CD4-positive, alpha-beta T cell treated with Interleukin-15 for 4 hours (primary cell): ENCODE data around the gene FARP1.

ENCODE experiments used
- DNase-seq: peaks from one replicate; pipeline ENCODE4 v3.0.0-alpha.2; 2020; ENCODE audit warnings: low spot score

FARP1 gene

GRCh38 chr13:98459721-98460370, 317.0 kb downstream of the FARP1 start:
- no peak for DNase-seq

GRCh38 chr13:98460516-98460915, 317.6 kb downstream of the FARP1 start:
- DNase-seq = no peak

- no peak for DNase-seq
Measured at GRCh38 chr13:98461486-98462240, 318.8 kb downstream of the FARP1 start.

- no peak for DNase-seq
Measured at GRCh38 chr13:98462241-98462882, 319.5 kb downstream of the FARP1 start.

GRCh38 chr13:98462946-98463345, 320.1 kb downstream of the FARP1 start:
- no peak for DNase-seq

GRCh38 chr13:98466634-98467236, 323.8 kb downstream of the FARP1 start:
- DNase-seq = peak; percentile 49

- DNase-seq = no peak
Measured at GRCh38 chr13:98467263-98467985, 324.5 kb downstream of the FARP1 start.

GRCh38 chr13:98468361-98468760, 325.5 kb downstream of the FARP1 start:
- no peak for DNase-seq

- DNase-seq = no peak
Measured at GRCh38 chr13:98468929-98469328, 326.0 kb downstream of the FARP1 start.

GRCh38 chr13:98470920-98471319, 328.0 kb downstream of the FARP1 start:
- no peak for DNase-seq

- no peak for DNase-seq
Measured at GRCh38 chr13:98471934-98472333, 329.0 kb downstream of the FARP1 start.

- DNase-seq = no peak
Measured at GRCh38 chr13:98473135-98473787, 330.4 kb downstream of the FARP1 start.

- no peak for DNase-seq
Measured at GRCh38 chr13:98473788-98474144, 330.9 kb downstream of the FARP1 start.

GRCh38 chr13:98474292-98474691, 331.4 kb downstream of the FARP1 start:
- DNase-seq = no peak

GRCh38 chr13:98474761-98475160, 331.9 kb downstream of the FARP1 start:
- no peak for DNase-seq

- DNase-seq = no peak
Measured at GRCh38 chr13:98475522-98475921, 332.6 kb downstream of the FARP1 start.

GRCh38 chr13:98476106-98476505, 333.2 kb downstream of the FARP1 start:
- DNase-seq = no peak

- DNase-seq = peak; percentile 90
Measured at GRCh38 chr13:98476538-98476966, 333.7 kb downstream of the FARP1 start.

GRCh38 chr13:98478189-98479129, 335.6 kb downstream of the FARP1 start:
- peak; percentile 13 for DNase-seq

- no peak for DNase-seq
Measured at GRCh38 chr13:98479496-98480003, 336.7 kb downstream of the FARP1 start.
